ENCODE results near the gene ATN1.
A peak's percentile ranks its signal among the peaks of the same experiment; 100 is the strongest.

Gene ATN1

DNA sequence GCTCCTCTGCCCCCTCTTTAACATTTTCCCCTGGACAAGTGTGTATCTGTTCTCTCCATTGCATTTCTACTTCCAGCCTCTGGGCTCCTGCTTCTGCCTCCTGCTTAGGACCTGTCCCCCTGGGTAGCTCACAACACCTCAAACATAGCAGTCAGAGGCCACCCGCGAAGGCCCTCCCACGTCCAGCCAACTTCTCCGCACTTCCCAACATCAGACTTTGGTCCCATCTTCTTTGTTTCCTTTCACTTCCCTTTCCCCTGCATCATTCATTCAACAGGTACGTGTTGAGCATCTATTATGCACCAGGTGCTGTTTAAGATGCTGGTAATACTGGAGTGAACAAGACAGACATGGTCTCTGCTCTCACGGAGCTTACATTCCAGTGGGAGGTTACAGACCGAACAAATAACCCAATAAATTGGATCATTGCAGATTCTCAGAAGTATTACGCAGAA is 19.2 kb downstream of the ATN1 start:
- DNase-seq, result no peak

GRCh38 chr12:6947615-6948014 is 19.9 kb downstream of the ATN1 start:
- no peak for DNase-seq

- no peak for DNase-seq
These were observed 21.3 kb downstream of the ATN1 start for GRCh38 chr12:6948873-6949594.

GRCh38 chr12:6950401-6950801 is 22.6 kb downstream of the ATN1 start:
- no peak for DNase-seq

GRCh38 chr12:6950811-6951540 is 23.2 kb downstream of the ATN1 start, which contains the start of gene PTPN6:
Gene PTPN6 (plus strand): TSS chr12:6951356. CDS start chr12:6951513, 157 bp downstream.
- peak; percentile 56 to 68 for DNase-seq

GRCh38 chr12:6951551-6952120 is 23.9 kb downstream of the ATN1 start:
- no peak for DNase-seq

GRCh38 chr12:6952121-6952862 is 24.5 kb downstream of the ATN1 start:
- DNase-seq, result no peak

DNA sequence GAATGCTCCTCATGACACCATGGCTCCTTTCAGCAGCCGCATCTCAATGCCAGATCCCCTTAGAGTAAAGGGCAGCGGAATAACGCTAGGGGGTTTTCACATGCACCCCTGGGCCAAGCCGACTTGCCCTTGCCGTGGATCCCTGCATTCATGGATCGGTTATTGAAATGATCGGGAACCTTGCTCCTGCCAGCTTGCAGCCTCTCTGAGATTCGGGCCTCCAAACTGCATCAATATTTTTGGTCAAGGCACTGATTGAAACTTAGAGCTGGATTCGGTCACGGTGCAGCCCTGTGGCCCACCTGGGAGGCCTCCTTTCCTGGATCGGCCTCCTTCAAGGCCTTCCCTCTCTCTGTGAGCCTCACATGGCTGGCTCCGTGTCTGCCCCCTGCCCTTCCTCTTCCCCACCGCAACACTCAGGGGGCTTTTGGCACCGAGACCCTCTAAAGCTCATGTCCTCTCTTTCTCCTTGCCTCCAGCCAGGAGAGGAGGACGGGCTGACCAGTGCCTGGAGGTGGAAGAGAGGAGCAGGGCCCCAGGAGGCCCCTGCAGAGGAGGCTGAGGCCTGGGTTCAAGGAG is 25.2 kb downstream of the ATN1 start:
- no peak for DNase-seq

- peak; percentile 95 to 98 for DNase-seq
These were observed 25.9 kb downstream of the ATN1 start for GRCh38 chr12:6953442-6954315.

- DNase-seq, result no peak
These were observed 26.8 kb downstream of the ATN1 start for GRCh38 chr12:6954316-6955107.

DNA sequence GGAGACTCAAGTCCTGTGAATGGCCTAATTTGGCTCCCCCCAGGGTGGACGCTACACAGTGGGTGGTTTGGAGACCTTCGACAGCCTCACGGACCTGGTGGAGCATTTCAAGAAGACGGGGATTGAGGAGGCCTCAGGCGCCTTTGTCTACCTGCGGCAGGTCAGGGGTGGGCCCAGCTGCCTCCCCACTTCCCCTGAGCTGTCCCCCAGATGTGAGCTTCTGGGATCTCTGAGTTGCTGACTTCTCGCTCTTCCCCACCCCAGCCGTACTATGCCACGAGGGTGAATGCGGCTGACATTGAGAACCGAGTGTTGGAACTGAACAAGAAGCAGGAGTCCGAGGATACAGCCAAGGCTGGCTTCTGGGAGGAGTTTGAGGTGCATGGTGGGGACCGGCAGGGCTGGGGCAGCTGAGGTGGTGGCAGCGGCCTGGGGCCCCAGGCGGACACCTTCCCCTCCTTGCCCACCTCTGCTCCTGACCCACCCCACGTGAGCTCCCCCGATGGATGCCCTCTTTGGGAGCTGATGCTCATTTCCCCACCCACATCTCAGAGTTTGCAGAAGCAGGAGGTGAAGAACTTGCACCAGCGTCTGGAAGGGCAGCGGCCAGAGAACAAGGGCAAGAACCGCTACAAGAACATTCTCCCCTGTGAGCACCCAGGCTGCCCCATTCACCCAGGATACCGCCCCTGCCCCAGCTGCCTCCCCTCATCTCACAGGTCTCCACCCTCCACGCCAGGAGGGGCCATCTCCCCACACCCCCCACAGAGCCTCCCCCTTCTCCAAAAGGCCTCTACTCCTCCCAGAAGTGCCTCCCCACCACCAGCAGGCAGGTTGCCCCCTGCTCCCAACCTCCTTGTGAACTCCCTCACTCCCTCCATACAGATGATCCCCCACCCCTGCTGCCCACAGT is 27.6 kb downstream of the ATN1 start:
- no peak for DNase-seq

DNA sequence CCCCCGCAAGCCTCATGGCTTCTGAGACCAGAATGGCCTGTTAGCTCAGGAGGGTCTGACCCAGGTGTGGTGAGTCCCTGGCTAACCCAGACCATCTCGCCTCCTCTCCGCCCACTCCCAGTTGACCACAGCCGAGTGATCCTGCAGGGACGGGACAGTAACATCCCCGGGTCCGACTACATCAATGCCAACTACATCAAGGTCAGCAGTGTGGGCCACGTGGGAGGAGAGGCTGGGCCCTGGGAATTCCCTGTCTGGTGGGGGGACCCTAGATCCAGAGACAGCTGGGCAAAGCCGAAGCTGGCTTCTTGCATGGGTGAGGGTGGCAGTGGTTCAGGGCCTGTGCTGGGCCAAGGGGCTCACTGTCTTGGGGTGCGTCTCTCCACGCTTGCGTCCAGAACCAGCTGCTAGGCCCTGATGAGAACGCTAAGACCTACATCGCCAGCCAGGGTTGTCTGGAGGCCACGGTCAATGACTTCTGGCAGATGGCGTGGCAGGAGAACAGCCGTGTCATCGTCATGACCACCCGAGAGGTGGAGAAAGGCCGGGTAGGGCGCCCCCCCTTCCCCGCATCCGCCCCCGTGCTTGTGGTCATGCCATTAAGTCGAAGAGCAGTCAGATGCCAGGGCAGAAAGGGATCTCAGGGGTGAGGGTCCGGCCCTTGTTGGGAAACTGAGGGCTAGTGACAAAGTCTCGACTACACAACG is 28.4 kb downstream of the ATN1 start:
- no peak for DNase-seq

DNA sequence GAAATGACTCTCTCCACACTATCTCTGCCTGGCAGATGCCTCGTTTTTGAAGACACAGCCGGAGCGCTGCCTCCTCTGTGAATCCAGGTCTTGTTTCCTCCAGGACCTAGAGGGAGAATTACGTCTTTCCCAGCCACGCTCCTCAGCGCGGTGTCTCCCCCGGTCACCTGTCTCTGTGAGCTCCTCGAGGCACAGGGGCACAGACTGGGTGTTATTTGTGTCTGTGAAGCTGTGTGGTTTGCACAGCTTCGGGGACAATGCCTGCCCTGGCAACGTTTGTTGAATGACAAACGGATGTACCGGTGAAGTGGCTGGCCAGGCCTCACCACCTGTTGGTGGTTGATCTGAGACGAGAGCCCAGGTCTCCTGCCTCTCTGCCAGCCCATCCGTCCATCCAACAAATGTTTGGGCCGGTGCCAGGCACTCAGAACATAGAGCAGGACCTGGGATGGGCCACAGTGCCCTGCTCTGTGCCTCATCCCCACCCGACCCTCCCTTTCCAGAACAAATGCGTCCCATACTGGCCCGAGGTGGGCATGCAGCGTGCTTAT is 29.5 kb downstream of the ATN1 start:
- no peak for DNase-seq

GRCh38 chr12:6957741-6958608 is 30.2 kb downstream of the ATN1 start:
- DNase-seq, result no peak

DNA sequence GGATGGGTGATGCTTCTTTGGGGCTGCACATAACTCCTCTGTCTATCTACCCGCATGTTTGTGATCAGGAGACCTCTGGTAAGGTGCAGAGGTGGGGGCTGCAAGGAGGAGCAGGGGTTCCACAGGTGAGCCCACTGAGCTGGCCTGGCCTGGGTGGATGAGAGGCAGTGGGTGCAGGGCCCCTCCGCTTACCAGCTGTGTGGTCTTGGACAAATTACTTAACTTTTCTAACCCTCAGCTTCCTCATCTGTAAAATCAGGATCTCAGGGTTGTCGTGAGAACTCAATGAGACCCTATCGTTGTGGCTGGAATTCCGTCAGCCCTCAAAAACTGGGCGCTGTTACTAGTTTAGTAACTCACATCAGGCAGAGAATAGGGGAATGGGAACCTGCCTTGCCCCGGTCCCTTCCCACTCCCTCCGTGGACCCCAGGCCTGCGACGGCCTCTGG is 30.9 kb downstream of the ATN1 start:
- DNase-seq, result no peak

DNA sequence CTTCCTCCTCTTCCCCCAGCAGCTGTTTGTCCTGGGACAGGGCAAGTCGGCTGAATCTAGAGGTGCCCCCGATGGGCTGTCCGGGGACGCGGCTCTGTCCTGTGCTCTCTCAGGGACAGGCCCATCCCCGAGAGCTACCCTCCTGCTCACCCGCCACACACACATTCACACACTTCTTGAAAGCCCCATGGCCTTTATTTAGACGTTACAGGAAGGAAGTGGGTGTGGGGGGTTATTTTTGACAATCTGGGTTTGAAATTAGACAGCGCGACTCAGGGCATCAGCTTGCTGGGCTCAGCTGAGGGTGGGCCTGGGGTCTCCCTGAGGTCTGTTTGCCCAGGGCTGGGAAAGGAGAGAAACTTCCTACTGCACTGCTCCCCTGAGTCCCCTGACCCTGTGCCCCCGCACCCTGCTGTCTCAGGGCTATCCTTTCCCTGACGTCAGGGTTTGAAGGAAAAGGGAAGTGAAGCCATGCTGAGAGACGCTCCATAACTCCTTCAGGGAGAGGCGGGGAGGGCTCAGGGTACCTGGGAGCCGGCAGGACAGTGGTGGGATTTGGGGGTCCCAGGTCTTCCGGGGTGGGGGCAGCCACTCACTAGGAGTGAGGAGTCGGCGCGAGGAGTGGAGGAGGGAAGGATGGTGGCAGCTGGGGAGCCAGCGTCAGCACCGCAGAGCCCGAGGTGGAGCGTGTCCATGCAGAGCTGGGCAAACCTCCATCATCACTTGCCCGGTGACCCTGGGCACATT is 31.5 kb downstream of the ATN1 start:
- DNase-seq, result peak; percentile 79 to 81
